Liver (tissue), 9 donors: ENCODE measurements around the gene PHF21B. TPM values are rescaled to one million over a fixed set of nuclear protein-coding genes. Genes with fewer than 3 reads are reported as not detected.
"Not testable (repeated sequence)": the region's sequence is repeated elsewhere in the genome, so short reads cannot be mapped to it uniquely, and the experiment has no call there.

Source experiments
- DNase-seq: peaks from one replicate; pipeline ENCODE4 v3.0.0-alpha.2; 2017; ENCODE audit warnings: low spot score
- H3K27ac ChIP-seq, 2 donors: one replicate each; pipeline ENCODE4 v1.7.0; 2013; ENCODE audit warnings: inconsistent platforms in 2 of 2, low read length in 2 of 2, control low read depth in 1 of 2, low read depth in 1 of 2, mild to moderate bottlenecking in 1 of 2
- H3K27me3 ChIP-seq, 4 donors: one replicate each; pipeline versions ENCODE4 v1.6.1 to v1.7.0; 2013; ENCODE audit warnings: low read length in 3 of 4, inconsistent platforms in 1 of 4, mild to moderate bottlenecking in 1 of 4, moderate library complexity in 1 of 4; ENCODE audit not compliant: control insufficient read depth in 4 of 4, insufficient read depth in 4 of 4
- H3K36me3 ChIP-seq, 4 donors: one replicate each; pipeline versions ENCODE4 v1.6.1 to v1.7.0; 2013; ENCODE audit warnings: low read length in 3 of 4, mild to moderate bottlenecking in 3 of 4, low read depth in 1 of 4, moderate library complexity in 1 of 4; ENCODE audit not compliant: control insufficient read depth in 4 of 4, insufficient read depth in 3 of 4
- H3K4me1 ChIP-seq, 4 donors: one replicate each; pipeline versions ENCODE4 v1.6.1 to v1.7.0; 2013; ENCODE audit warnings: low read length in 3 of 4, mild to moderate bottlenecking in 3 of 4, moderate library complexity in 1 of 4; ENCODE audit not compliant: control insufficient read depth in 4 of 4, insufficient read depth in 4 of 4
- H3K4me3 ChIP-seq, 3 donors: one replicate each; pipeline versions ENCODE4 v1.6.1 to v1.7.0; 2013; ENCODE audit warnings: low read length in 3 of 3, control low read depth in 1 of 3, low read depth in 1 of 3, mild to moderate bottlenecking in 1 of 3
- H3K9ac ChIP-seq, 2 donors: one replicate each; pipeline ENCODE4 v1.7.0; 2013; ENCODE audit warnings: low read length in 2 of 2, mild to moderate bottlenecking in 2 of 2, moderate library complexity in 2 of 2, control low read depth in 1 of 2, low read depth in 1 of 2
- H3K9me3 ChIP-seq, 4 donors: one replicate each; pipeline versions ENCODE4 v1.6.1 to v1.7.0; 2013; ENCODE audit warnings: low read length in 3 of 4; ENCODE audit not compliant: control insufficient read depth in 4 of 4
- EGR1 ChIP-seq, 2 donors: IDR thresholded peaks; 2 replicates each; pipeline ENCODE4 v1.6.1; 2016 to 2018; ENCODE audit warnings: antibody characterized with exemption in 2 of 2, low read depth in 2 of 2
- FOXA1 ChIP-seq: IDR thresholded peaks from 2 replicates; pipeline ENCODE4 v1.6.1; 2016; ENCODE audit warnings: antibody characterized with exemption
- FOXA2 ChIP-seq: IDR thresholded peaks from 2 replicates; pipeline ENCODE4 v1.6.1; 2016; ENCODE audit warnings: antibody characterized with exemption
- GABPA ChIP-seq, 2 donors: IDR thresholded peaks in 1 of 2; conservative IDR thresholded peaks in 1 of 2; 2 replicates each; pipeline ENCODE4 v1.6.1; 2016; ENCODE audit warnings: antibody characterized with exemption in 2 of 2, mild to moderate bottlenecking in 1 of 2, moderate library complexity in 1 of 2
- HNF4A ChIP-seq, 2 donors: conservative IDR thresholded peaks; 2 replicates each; pipeline ENCODE4 v1.6.1; 2016; ENCODE audit warnings: antibody characterized with exemption in 2 of 2, mild to moderate bottlenecking in 2 of 2
- HNF4G ChIP-seq: IDR thresholded peaks from 2 replicates; pipeline ENCODE4 v1.6.1; 2016; ENCODE audit warnings: antibody characterized with exemption
- JUND ChIP-seq, 2 donors: IDR thresholded peaks; 2 replicates each; pipeline ENCODE4 v1.6.1; 2016; ENCODE audit warnings: antibody characterized with exemption in 2 of 2
- NR2F2 ChIP-seq: IDR thresholded peaks from 2 replicates; pipeline ENCODE4 v1.6.1; 2016; ENCODE audit warnings: antibody characterized with exemption
- RAD21 ChIP-seq, 2 donors: IDR thresholded peaks; 2 replicates each; pipeline ENCODE4 v1.6.1; 2016; ENCODE audit warnings: antibody characterized with exemption in 2 of 2, mild to moderate bottlenecking in 2 of 2
- RXRA ChIP-seq, 2 donors: IDR thresholded peaks; 2 replicates each; pipeline ENCODE4 v1.6.1; 2017 to 2018; ENCODE audit warnings: antibody characterized with exemption in 2 of 2, mild to moderate bottlenecking in 1 of 2
- TAF1 ChIP-seq: conservative IDR thresholded peaks from 2 replicates; pipeline ENCODE4 v1.6.1; 2016; ENCODE audit warnings: antibody characterized with exemption, mild to moderate bottlenecking
- YY1 ChIP-seq: IDR thresholded peaks from 2 replicates; pipeline ENCODE4 v1.6.1; 2016; ENCODE audit warnings: antibody characterized with exemption, mild to moderate bottlenecking
- WGBS: extraction: QIAGEN DNeasy Blood & Tissue Kit; methylation state at CpG from one replicate; pipeline ENCODE4 v1.1.7; 2013; 5-methylcytosine and 5-hydroxymethylcytosine counted together
- polyA plus RNA-seq, 2 donors: library from polyadenylated mRNA; stranded (reverse) in 1 of 2; unstranded in 1 of 2; fragments of 200-250 nt in 1 of 2; fragments of >200 nt in 1 of 2; fragmentation: Nextera tagmentation in 1 of 2; extraction: Ambion mirVana in 1 of 2; gene quantifications; one replicate each; pipeline versions ENCODE4 v1.2.1 to v1.2.3, GENCODE V29; 2013 to 2015
- total RNA-seq, 2 donors: library from RNA; depleted of rRNA; stranded (reverse); fragments of >200 nt; gene quantifications; one replicate each; pipeline ENCODE4 v1.2.3, GENCODE V29; 2014
- TF ChIP-seq, protein P1 (sequence below): IDR thresholded peaks from 2 replicates; pipeline ENCODE4 v1.6.1; 2016; ENCODE audit warnings: antibody characterized with exemption, mild to moderate bottlenecking
- TF ChIP-seq, protein P2 (sequence below): IDR thresholded peaks from 2 replicates; pipeline ENCODE4 v1.6.1; 2016; ENCODE audit warnings: antibody characterized with exemption
- TF ChIP-seq, protein P3 (sequence below): IDR thresholded peaks from 2 replicates; pipeline ENCODE4 v1.6.1; 2016; ENCODE audit warnings: antibody characterized with exemption
- TF ChIP-seq, protein P4 (sequence below): fragments of 150-350 bp; IDR thresholded peaks from 2 replicates; pipeline ENCODE4 v1.5.1; 2017; ENCODE audit warnings: improper control_type of control experiment, low read depth, low read length; ENCODE audit not compliant: missing input control
- TF ChIP-seq, protein P5 (sequence below): IDR thresholded peaks from 2 replicates; pipeline ENCODE4 v1.6.1; 2016; ENCODE audit warnings: antibody characterized with exemption
- donor health status: healthy.
- donor health status: healthy.
- donor health status: healthy.
- donor health status: healthy.
- donor health status: healthy.

Gene PHF21B
- total and polyA plus RNA-seq, 4 donors, result not detected

DNA sequence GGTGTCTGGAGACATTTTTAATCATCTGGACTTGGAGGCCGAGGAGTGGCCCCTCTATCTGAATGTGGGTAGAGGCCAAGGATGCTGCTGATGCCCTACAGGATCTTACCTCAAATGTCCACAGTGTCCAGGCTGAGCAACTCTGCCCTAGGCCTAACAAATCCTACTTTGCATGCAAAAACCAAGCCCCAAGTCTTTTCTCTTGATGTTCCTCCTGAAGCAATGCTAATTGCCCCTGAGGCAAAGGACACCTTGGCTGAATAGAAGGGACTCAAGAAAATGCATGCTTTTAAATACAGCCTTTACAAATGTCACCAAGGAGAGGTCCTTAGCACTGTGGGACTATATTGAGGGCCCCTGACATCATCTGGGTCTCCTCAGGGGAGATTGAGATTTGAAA lies 43.8 kb upstream of the PHF21B start:
- 61% methylated on average over 1 of the region's 1 CpG for WGBS
- H3K4me3 ChIP-seq, result no peak overlapping the region
- no peak for TF ChIP-seq FOXA1
- TF ChIP-seq JUND (IDR thresholded peaks at IDR 0.05), result no peak
- TF ChIP-seq NR2F2, result no peak
- no peak for TF ChIP-seq TAF1
- TF ChIP-seq, protein P1, sequence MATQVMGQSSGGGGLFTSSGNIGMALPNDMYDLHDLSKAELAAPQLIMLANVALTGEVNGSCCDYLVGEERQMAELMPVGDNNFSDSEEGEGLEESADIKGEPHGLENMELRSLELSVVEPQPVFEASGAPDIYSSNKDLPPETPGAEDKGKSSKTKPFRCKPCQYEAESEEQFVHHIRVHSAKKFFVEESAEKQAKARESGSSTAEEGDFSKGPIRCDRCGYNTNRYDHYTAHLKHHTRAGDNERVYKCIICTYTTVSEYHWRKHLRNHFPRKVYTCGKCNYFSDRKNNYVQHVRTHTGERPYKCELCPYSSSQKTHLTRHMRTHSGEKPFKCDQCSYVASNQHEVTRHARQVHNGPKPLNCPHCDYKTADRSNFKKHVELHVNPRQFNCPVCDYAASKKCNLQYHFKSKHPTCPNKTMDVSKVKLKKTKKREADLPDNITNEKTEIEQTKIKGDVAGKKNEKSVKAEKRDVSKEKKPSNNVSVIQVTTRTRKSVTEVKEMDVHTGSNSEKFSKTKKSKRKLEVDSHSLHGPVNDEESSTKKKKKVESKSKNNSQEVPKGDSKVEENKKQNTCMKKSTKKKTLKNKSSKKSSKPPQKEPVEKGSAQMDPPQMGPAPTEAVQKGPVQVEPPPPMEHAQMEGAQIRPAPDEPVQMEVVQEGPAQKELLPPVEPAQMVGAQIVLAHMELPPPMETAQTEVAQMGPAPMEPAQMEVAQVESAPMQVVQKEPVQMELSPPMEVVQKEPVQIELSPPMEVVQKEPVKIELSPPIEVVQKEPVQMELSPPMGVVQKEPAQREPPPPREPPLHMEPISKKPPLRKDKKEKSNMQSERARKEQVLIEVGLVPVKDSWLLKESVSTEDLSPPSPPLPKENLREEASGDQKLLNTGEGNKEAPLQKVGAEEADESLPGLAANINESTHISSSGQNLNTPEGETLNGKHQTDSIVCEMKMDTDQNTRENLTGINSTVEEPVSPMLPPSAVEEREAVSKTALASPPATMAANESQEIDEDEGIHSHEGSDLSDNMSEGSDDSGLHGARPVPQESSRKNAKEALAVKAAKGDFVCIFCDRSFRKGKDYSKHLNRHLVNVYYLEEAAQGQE, result no peak
- TF ChIP-seq HNF4A (conservative IDR thresholded peaks at IDR 0.05), result no peak
- TF ChIP-seq GABPA (IDR thresholded peaks at IDR 0.05 in 1 of 2, conservative IDR thresholded peaks at IDR 0.05 in 1 of 2), result no peak
- TF ChIP-seq, protein P2, sequence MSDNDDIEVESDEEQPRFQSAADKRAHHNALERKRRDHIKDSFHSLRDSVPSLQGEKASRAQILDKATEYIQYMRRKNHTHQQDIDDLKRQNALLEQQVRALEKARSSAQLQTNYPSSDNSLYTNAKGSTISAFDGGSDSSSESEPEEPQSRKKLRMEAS, result no peak
- TF ChIP-seq YY1, result no peak
- TF ChIP-seq HNF4G, result no peak
- TF ChIP-seq, protein P3, sequence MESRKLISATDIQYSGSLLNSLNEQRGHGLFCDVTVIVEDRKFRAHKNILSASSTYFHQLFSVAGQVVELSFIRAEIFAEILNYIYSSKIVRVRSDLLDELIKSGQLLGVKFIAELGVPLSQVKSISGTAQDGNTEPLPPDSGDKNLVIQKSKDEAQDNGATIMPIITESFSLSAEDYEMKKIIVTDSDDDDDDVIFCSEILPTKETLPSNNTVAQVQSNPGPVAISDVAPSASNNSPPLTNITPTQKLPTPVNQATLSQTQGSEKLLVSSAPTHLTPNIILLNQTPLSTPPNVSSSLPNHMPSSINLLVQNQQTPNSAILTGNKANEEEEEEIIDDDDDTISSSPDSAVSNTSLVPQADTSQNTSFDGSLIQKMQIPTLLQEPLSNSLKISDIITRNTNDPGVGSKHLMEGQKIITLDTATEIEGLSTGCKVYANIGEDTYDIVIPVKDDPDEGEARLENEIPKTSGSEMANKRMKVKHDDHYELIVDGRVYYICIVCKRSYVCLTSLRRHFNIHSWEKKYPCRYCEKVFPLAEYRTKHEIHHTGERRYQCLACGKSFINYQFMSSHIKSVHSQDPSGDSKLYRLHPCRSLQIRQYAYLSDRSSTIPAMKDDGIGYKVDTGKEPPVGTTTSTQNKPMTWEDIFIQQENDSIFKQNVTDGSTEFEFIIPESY, result no peak
- TF ChIP-seq RAD21 (IDR thresholded peaks at IDR 0.05), result no peak
- TF ChIP-seq EGR1 (IDR thresholded peaks at IDR 0.05; ENCODE audit: low read depth in 2 of 2), result no peak
- no peak for TF ChIP-seq FOXA2
- TF ChIP-seq, protein P4, sequence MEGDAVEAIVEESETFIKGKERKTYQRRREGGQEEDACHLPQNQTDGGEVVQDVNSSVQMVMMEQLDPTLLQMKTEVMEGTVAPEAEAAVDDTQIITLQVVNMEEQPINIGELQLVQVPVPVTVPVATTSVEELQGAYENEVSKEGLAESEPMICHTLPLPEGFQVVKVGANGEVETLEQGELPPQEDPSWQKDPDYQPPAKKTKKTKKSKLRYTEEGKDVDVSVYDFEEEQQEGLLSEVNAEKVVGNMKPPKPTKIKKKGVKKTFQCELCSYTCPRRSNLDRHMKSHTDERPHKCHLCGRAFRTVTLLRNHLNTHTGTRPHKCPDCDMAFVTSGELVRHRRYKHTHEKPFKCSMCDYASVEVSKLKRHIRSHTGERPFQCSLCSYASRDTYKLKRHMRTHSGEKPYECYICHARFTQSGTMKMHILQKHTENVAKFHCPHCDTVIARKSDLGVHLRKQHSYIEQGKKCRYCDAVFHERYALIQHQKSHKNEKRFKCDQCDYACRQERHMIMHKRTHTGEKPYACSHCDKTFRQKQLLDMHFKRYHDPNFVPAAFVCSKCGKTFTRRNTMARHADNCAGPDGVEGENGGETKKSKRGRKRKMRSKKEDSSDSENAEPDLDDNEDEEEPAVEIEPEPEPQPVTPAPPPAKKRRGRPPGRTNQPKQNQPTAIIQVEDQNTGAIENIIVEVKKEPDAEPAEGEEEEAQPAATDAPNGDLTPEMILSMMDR, result no peak
- no peak for TF ChIP-seq RXRA (IDR thresholded peaks at IDR 0.05)
- TF ChIP-seq, protein P5, sequence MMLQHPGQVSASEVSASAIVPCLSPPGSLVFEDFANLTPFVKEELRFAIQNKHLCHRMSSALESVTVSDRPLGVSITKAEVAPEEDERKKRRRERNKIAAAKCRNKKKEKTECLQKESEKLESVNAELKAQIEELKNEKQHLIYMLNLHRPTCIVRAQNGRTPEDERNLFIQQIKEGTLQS, result no peak
- no peak for DNase-seq
- no peaks in the 10 kb centered on the region for H3K36me3 ChIP-seq
- no peaks in the 10 kb centered on the region for H3K4me1 ChIP-seq
- H3K27me3 ChIP-seq, result peaks cover 3 to 11% (median 6%) of the 10 kb centered on the region in 4 donors
- no peaks in the 10 kb centered on the region for H3K9me3 ChIP-seq
- H3K27ac ChIP-seq, result no peak overlapping the region
- H3K9ac ChIP-seq, result no peak overlapping the region

DNA sequence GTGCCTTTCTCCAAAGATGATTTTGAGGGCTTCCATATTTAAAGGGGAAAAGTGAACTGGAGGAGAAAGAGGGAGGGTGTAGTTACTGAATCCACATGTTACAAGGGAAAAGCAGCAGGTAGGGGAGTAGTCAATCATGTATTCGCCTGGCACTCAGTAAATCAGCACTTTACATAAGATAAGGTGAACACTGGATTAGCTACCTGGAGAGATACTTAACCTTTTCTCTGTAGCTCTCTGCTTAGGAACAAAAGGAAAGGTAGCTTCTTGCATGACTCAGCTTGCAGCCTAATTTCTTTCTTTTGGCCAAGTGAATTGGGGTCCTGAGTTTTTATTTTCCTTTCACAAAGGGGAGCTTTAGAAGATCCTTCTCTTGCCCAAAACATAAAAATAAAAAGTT lies 43.3 kb upstream of the PHF21B start:
- no peaks in the 10 kb centered on the region for H3K9me3 ChIP-seq
- H3K4me1 ChIP-seq, result no peaks in the 10 kb centered on the region
- no peaks in the 10 kb centered on the region for H3K36me3 ChIP-seq
- 47% methylated on average over 1 of the region's 1 CpG for WGBS
- no peak overlapping the region for H3K4me3 ChIP-seq
- peaks cover 3 to 11% (median 7%) of the 10 kb centered on the region in 4 donors for H3K27me3 ChIP-seq
- H3K9ac ChIP-seq, result no peak overlapping the region
- TF ChIP-seq, protein P1, result no peak
- TF ChIP-seq JUND (IDR thresholded peaks at IDR 0.05) (no peak), TAF1 (no peak), FOXA2 (no peak), EGR1 (IDR thresholded peaks at IDR 0.05; ENCODE audit: low read depth in 2 of 2) (no peak)
- no peak for DNase-seq
- no peak overlapping the region for H3K27ac ChIP-seq

DNA sequence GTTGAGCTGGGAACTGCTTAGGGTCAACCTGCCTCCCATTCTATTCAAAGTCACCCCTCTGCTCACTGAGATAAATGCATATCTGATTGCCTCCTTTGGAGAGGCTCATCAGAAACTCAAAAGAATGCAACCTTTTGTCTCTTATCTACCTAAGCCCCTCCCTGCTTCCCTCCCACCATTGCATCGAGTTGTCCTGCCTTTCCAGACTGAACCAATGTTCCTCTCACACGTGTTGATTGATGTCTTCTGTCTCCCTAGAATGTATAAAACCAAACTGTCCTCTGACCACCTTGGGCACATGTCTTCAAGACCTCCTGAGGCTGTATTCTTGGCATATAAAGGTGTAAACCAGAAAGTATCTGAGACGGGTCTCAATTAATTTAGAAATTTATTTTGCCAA lies 42.9 kb upstream of the PHF21B start:
- H3K27ac ChIP-seq, DNase-seq, H3K4me1 ChIP-seq, H3K4me3 ChIP-seq, H3K9me3 ChIP-seq, H3K9ac ChIP-seq, H3K36me3 ChIP-seq: not testable (repeated sequence)
- WGBS, result 22% methylated on average over 3 of the region's 3 CpGs
- peaks cover 3 to 11% (median 7%) of the 10 kb centered on the region in 4 donors for H3K27me3 ChIP-seq
